WERI-Rb-1 (cell line): ENCODE data around the gene ATP6V0D1.
A peak's percentile ranks its signal among the peaks of the same experiment; 100 is the strongest.

ENCODE experiments used
- DNase-seq: peaks from one replicate; pipeline ENCODE4 v3.0.0-alpha.2; 2020
- H3K27ac ChIP-seq: fragments of 250-450 bp; sonication (Bioruptor Pico); 2 replicates; pipeline ENCODE4 v1.5.1; 2020; ENCODE audit warnings: mild to moderate bottlenecking, moderate library complexity
- H3K27me3 ChIP-seq: fragments of 250-450 bp; sonication (Bioruptor Pico); 2 replicates; pipeline ENCODE4 v1.5.1; 2021; ENCODE audit warnings: mild to moderate bottlenecking, low read depth, moderate library complexity; ENCODE audit not compliant: insufficient read depth, severe bottlenecking
- H3K36me3 ChIP-seq: fragments of 250-450 bp; sonication (Bioruptor Pico); 2 replicates; pipeline ENCODE4 v1.5.1; 2020; ENCODE audit warnings: mild to moderate bottlenecking, moderate library complexity
- H3K4me3 ChIP-seq: 2 replicates; pipeline ENCODE4 v1.5.1; 2011; ENCODE audit warnings: low read depth, mild to moderate bottlenecking, control low read depth, low read length
- H3K9me3 ChIP-seq: fragments of 250-450 bp; sonication (Bioruptor Pico); 2 replicates; pipeline ENCODE4 v1.5.1; 2021; ENCODE audit warnings: mild to moderate bottlenecking, moderate library complexity; ENCODE audit not compliant: severe bottlenecking
- CTCF ChIP-seq: IDR thresholded peaks from 2 replicates; pipeline ENCODE4 v1.5.1; 2011; ENCODE audit warnings: low read depth, mild to moderate bottlenecking, control low read depth, inconsistent platforms, low read length

Gene ATP6V0D1

GRCh38 chr16:67480833-67481560, at the start of gene ATP6V0D1:
TSS of gene ATP6V0D1 (minus strand) at chr16:67481157. CDS start at chr16:67481086, 71 bp downstream.
- Histone ChIP-seq H3K36me3 (peaks cover 11% of the 10 kb centered on the region), H3K27ac (peak within 1 kb of the TSS; percentile 87), H3K4me3 (peak within 1 kb of the TSS; percentile 79), H3K27me3 (no peaks in the 10 kb centered on the region), H3K9me3 (no peaks in the 10 kb centered on the region)
- TF ChIP-seq CTCF = peak; percentile 86
- peak; percentile 98 for DNase-seq

- H3K4me3 ChIP-seq = peak overlapping the region; percentile 89
- peak overlapping the region; percentile 99 for H3K27ac ChIP-seq
- no peaks in the 10 kb centered on the region for H3K27me3 ChIP-seq
- H3K9me3 ChIP-seq = no peaks in the 10 kb centered on the region
- peak; percentile 49 for DNase-seq
- no peak for TF ChIP-seq CTCF
- peaks cover 18% of the 10 kb centered on the region for H3K36me3 ChIP-seq
These were observed 49.3 kb upstream of the ATP6V0D1 start for GRCh38 chr16:67530013-67530939.

- H3K9me3 ChIP-seq = no peaks in the 10 kb centered on the region
- H3K27me3 ChIP-seq = no peaks in the 10 kb centered on the region
- peaks cover 15% of the 10 kb centered on the region for H3K36me3 ChIP-seq
- no peak for TF ChIP-seq CTCF
- H3K4me3 ChIP-seq = peak overlapping the region; percentile 89
- H3K27ac ChIP-seq = peak overlapping the region; percentile 99
- no peak for DNase-seq
These were observed 48.6 kb upstream of the ATP6V0D1 start for GRCh38 chr16:67529582-67530012.

GRCh38 chr16:67528870-67529581, 48.1 kb upstream of the ATP6V0D1 start:
- peak overlapping the region; percentile 99 for H3K27ac ChIP-seq
- no peaks in the 10 kb centered on the region for H3K9me3 ChIP-seq
- TF ChIP-seq CTCF = no peak
- peak; percentile 87 for DNase-seq
- H3K4me3 ChIP-seq = peak overlapping the region; percentile 89
- peaks cover 10% of the 10 kb centered on the region for H3K36me3 ChIP-seq
- H3K27me3 ChIP-seq = no peaks in the 10 kb centered on the region

GRCh38 chr16:67528222-67528869, 47.4 kb upstream of the ATP6V0D1 start, which contains the start of gene RIPOR1:
TSS of gene RIPOR1 (plus strand) at chr16:67528829. CDS start at chr16:67538447, 9,618 bp downstream.
- H3K4me3 ChIP-seq = peak within 1 kb of the TSS; percentile 89
- H3K27ac ChIP-seq = peak within 1 kb of the TSS; percentile 99
- peak; percentile 68 for DNase-seq
- H3K9me3 ChIP-seq = no peaks in the 10 kb centered on the region
- H3K27me3 ChIP-seq = no peaks in the 10 kb centered on the region
- no peak for TF ChIP-seq CTCF
- H3K36me3 ChIP-seq = peaks cover 10% of the 10 kb centered on the region
